HG03354 (cell line): ENCODE data around the gene DGCR2.
"Not testable (repeated sequence)": the region's sequence is repeated elsewhere in the genome, so short reads cannot be mapped to it uniquely, and the experiment has no call there.

Experiments used
- ATAC-seq: cut with Tn5 transposase; IDR thresholded peaks from one replicate; pipeline ENCODE4 v1.9.1; 2021; ENCODE audit warnings: mild to moderate bottlenecking; ENCODE audit not compliant: unreplicated experiment, poor library complexity, severe bottlenecking

The DGCR2 gene

DNA sequence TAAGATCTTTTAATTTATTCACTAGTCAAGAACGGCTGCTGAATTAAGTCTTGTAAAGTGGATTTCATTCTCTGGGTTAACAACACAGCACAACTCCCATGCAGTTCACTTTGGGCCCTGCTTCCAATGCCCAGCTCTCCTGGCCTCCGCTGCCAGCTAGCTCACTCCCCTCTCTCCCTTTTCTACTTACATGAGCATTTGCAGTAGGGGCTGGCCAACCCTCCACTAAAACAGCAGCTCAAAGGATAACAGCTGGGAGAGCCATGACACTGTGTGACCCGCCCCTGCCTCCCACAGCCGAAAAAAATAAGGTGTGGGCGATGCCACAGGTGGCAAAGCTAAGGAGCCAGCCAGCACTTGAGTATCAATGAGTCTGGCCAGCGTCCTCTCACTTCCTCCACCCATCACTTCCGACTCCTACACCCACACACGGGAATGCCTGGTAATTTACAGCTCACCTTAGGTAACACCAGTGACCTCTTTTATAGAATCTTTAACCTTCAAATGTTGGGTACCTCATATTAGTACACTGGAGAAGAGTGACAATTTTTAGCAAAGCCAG, 56.8 kb downstream of the DGCR2 start:
- no peak for ATAC-seq

DNA sequence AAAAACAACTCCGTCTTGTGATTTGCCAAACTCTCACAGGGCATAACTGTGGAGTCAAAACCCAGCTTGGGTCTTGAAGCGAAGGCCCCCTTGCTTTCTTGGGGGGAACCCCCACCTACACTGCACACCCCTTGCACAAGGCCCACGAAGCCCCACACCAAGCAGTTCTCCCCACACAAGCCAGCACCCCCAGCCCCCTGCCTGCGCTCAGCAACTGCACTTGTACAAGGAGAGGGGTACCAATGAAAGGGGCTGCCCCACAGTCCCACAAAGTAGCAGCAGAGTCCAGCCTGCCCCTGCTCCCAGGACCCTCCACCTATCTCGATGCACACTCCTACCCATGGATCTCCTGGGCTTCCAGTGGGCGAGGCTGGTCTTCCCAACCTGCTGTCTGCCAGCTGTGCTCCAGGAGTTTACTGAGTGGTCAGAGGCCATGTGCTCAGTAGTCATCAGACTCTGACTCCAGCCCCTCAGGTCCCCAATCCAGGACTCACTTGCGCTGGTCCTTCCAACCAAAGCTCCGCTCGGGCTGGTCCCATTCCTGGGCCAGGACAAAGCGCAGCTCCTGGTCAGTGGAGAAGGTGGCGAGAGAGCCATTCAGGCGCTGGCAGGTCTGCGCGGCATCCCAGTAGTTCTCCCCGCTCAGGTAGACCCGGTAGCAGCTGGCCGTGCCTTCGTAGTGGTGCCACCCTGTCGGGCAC, 57.7 kb downstream of the DGCR2 start:
- ATAC-seq: no peak

DNA sequence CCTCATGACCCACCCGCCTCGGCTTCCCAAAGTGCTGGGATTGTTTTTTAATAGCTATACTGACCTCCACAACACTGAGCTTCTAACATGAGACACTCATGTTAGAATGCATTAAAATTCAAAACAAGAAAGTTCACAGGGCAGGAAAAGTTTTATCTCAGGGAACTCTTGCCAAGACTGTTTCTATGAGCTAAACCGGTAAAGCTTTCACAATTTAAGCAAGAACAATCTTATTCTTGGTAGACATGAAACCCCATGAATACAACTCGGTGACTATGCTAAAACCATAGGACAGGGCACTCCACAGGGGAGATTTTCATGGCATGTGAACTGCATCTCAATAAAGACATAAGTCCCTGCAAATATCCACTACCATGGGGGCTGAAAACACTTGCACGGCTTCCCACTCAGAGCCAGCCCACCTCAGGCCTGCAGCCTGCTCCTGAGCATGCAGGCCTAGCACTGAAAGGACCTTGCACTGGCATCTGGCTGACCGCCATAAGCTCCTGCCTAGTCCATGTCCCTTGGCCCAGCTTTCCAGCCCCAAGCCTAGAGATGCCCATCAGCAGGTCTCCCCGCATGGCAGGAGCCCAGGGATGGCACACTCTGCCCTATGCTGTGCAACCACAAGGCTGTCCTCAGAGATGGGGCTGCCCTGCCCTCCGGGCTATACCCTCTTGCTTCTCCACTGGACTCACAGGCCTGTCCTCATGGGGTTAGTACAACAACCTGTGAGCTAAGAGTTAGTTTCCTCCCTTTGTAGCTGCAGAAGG, 58.4 kb downstream of the DGCR2 start:
- ATAC-seq: no peak

DNA sequence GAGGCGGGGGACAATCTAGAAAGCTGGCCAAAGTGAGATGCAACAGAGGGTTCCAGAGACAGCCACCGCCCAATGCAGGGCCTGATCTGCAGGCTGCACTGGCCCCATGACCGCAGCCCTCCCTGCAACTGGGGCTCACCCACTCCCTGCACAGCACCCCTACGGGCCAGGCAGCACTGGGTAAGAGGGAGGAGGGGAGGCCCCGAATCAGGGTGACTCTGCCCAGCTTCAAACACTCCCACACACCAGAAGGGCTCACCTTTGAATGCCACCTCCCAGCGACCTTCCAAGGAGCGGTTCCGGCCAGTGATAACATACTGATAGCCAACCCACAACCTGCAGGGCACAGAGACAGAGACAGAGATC, 59.3 kb downstream of the DGCR2 start:
- ATAC-seq: no peak

DNA sequence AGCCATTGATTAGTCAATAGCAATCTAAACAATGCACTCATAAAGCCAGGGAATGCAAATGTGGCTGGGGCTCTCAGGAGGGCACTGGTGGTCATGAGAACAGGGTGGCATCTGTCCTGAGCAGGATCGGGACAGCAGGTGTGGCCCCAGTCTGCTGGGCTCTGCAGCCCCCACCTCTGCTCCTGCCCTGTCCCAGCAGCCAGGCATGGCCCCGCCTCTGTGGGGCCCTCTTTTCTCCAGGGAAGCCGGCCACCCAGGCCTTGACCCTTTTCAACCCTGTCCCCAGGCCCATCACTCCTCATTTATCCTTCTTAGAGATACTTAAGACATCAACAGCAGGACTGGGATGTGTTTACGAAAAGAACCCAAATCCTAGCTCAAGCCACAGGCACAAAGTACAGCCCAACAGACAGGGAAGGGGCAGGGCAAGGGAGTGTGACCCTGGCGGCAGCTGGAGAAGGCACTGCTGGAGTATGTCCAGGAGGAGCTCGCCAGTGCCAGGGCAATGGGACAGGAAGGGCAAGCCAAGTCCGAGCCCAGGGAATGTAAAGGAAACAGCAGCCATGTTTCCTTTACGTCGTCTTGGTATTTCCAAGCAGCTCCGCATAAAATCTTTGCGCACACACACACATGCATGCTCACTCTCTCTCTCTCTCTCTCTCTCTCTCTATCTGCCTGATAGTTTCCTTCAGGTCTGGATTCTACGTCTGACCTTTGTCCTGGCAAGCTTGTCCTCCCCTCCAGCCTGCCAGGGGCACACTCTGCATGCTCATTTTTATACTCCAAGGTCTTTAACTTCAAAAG, 59.9 kb downstream of the DGCR2 start:
- ATAC-seq: no peak

DNA sequence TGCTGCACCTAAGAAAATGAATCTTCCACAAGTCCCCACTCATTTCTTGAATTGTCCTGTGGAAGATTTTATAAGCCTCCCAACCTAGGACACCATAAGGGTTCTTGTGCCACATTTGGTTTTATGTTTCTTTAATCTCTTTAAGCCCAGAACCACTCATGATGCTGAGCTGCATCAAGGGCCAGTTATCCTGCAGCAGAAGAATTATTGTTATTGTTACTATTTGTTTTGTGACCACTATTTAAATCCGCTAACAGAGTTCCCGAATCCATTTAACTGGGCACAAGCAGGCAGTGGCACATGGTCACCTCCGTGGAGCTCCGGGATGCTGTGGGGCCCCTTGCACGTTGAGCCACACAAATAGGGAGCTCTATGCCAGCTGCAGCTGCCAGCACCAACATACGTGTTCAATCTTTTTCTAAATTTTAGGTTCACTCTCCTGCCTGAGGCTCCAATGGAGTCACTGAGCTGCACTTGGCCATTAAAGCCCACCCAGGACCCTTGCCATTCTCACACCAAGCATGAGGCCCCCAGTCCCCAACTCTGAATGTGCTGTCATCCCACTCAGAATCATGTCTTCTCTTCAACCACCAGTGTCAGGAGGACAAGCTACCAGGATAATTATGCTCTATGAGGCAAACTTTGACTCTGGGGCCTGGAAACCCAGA, 60.6 kb downstream of the DGCR2 start:
- no peak for ATAC-seq

DNA sequence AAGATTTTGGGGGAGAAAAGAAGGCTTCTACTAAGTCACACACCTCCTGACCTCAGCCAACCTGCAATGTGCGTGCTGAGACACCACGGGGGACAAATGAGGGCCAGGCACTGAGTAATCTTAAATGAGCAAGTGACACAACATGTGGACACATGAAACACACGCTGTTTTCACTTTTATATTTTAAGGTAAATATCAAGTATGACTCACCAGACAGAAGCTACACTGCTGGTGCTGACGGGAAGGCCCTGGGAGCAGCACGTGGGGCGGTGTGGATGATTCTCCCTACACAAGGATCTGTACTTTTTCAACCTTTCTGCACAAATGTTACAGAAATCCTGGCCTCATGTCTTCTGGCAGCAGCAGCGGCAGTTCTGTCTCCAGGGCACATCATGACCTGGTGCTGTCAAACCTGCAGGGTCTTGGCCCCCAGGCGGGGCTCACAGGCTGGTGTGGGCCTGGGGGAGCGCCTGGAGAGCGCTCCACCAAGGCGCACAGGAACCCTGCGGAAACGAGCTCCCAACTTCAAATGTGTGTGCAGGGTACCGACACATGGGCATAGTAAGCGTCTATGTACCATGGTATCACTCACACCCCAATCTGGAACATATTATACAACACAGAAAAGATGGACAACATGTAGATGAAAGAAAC, 61.7 kb downstream of the DGCR2 start:
- no peak for ATAC-seq

DNA sequence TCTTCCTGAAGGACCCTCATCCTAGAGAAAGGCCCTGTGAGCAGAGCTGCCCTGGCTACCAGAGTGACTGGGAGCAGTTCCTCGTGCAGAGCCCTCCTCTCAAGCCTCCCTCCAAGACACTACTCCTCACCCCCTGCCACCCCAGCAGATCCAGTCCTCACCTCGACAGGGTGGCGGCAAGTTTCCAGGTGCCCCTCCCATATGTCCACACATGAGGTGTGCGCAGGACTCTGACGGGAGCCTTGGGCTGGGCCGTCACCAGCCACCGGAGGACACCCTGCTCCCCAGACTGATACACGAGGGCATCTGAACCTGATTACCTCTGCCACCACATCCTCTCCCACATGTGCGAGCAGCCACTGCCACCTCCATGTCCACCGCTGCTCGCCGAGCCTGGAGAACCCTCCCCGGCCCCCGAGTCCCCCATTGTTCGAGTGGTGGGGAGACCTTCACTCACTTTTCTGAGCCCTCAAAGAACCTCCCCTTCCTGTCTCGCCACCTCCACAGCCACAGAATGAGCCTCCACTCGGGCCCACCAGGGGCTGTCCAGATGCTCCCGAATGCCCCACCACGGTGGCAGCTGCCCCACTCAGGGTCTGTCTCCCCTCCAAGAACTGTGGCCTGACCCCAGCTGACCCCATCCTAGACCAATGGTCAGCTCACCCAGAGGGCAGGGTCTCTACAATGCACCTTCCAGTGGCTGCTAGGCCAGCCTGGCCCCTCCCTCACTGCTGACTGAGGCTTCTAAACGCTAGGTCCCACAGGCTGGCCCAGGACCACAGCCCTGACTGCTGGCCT, 62.5 kb downstream of the DGCR2 start:
- no peak for ATAC-seq

DNA sequence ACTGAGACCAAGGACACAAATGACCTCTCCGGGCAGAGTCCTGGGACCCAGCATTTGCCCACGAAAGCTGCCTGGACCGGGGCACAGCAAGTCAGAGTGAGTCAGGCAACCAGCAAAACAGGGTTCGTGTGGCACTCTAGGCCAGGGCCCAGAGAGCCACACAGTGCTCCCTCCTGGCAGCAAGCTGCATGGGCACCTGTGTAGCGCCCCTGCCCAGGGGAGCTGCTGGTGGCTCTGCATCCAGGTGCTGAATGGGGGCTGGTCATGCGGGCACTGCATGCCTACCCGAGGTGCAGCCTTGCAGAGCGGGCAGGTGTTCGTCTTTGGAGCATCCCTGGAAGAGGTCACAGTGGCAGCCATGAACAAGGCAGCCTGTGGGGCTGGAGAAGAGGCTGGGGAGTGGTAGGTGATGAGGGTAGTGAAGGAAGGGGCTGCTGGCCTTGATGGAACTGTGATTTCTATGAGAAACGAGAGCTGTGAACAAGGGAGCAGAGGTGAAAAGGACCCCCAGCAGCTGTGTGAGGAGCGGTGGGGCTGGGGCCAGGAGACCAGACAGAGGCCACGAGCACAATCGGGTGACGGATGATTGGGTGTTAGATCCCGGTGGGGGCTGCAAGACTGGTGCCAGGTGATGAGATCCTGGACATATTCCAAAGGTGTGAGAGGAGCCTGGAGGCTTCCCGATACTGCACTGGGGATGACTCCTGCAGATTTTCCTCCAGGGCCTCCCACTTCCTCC, 63.3 kb downstream of the DGCR2 start:
- ATAC-seq: no peak

DNA sequence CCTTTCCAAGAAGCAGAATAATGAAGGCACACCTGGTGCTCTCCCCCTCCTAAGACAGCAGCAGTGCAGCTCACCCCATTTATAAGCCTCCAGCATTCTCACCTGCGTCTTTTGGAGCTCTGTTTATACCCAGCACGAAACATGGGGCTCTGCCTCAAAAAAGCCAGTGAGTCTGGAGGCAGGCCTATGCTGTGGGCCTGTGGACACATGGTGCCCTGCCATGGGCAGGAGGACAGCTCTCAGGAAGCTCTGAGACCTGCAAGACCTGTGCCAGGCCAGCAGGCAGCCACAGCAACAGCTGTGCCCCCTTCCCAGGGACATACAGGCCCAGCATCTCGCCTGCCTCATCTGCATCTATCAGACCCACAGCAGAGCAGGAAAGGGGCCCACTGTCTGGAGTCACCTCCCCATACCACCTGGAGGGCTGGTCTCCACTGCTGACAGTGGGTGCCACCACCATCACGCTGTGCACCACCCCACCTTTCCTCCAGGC, 64.2 kb downstream of the DGCR2 start:
- ATAC-seq: no peak

DNA sequence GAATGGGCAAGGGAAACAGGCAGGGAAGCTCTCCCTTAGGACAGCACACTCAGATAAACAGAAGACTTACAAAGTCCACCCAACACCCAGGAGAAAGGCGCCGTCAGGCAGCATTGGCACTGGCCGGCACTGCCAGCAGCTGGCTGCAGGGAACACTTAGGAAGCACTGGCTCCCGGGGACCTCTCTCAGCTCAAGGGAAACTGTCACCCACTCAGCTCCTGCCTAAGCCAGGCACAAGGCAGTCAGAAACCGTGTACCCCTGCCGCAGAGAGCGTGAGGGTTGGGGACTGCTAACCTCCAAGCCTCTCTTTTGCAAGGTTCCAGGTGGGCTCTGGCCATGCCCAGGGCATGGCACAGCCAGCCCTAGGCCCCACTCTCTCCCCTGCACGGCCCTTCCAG, 64.7 kb downstream of the DGCR2 start:
- ATAC-seq: no peak

DNA sequence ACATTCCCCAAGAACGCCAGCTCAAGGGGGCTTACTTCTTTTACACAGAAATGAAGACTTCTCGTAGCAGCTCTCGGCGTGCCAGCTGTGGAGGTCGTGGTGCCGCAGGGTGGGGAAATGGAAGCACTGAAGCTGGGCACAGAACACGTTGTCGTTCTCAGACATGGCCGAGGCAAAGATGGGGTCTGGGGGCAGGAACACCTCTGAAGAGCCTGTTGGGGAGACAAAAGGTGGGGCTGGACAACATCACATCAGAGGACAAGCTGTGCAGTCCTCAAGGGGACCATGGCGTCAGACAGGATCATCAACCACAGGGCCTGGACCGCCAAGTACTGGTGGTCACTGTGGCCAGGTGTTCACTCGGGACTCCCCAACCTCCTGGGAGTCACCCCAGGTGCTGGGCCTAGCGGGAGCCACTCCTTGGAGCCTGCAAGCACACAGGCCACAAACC, 65.2 kb downstream of the DGCR2 start:
- ATAC-seq: no peak

DNA sequence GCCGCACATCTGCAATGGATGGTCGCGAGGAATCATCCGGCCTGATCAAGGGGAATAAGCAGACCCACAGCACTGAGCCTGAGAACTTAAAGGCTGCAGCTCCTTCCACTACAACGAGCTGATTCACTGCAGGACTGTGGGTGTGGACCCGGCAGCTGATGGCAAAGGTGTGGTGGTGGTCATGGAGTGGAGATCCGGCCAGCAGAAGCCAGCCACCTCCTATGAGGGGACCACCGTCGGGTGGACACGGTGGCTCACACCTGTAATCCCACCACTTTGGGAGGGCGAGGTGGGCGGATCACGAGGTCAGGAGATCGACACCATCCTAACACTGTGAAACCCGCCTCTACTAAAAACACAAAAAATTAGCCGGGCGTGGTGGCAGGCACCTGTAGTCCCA, 66.4 kb downstream of the DGCR2 start:
- ATAC-seq: no peak

DNA sequence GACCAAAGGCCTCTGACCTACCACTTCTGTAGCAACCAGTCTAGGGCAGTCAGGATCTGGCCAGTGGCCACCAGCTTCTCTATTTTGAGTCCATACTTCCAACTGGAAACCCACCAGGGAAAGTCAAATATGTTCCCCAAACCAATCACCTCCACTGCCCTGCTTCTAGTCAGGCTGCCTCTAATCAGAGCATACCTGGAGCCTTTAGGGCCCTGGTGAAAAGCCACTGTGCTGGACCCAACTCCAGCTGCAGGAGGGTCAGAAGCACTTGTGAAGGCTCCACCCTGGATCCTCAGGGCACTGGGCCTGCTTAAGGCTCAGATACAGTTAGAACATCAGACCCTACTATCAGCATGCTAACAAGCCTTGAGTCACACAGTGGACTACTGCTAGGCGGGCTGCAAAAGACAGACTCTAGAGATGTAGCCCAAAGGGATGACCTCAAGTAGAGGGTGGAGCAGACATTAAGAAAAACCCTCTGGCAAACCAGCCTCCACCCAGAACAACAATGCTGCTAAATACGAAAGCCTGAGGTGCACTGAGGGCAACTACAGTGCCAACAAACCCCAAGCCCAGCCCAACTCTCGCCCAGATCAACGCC, 69.2 kb downstream of the DGCR2 start:
- no peak for ATAC-seq

DNA sequence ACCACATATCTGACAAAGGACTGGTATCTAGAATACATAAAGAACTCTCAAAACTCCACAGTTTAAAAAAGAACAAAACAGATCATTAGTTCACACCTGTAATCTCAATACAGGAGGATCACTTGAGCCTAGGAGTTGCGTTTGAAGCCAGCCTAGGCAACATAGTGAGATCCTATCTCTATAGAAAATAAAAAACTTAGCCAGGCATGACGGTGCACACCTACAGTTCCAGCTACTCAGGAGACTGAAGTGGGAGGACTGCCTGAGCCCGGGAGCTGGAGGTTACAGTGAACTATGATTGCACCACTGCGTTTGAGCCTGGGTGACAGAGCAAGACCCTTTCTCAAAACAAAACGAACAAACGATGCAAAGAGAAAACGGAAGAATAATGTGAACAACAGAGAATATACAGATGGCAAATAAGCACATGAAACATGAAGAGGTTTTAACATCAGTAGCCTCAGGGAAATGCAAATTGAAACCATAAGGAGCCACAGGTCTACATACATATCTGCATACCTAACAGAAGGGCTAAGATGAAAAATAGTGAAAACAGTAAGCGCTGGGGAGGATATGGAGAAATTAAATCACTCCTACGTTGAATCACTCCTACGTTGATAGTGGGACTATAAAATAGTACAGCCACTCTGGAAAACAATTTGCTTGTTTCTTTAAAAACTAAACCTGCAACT, 70.7 kb downstream of the DGCR2 start:
- ATAC-seq: no peak

DNA sequence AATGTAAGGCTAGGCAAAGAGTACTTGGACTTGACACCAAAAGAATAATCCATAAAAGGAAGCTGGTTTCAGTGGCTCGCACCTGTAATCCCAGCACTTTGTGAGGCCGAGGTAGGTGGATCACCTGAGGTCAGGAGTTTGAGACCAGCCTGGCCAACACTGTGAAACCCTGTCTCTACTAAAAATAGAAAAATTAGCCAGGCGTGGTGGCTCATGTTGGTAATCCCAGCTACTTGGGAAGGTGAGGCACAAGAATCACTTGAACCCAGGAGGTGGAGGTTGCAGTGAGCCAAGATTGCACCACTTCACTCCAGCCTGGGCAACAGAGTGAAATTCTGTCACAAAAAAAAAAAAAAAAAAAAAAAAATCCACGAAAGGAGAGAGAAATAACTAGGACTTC, 71.4 kb downstream of the DGCR2 start:
- not testable (repeated sequence) for ATAC-seq

DNA sequence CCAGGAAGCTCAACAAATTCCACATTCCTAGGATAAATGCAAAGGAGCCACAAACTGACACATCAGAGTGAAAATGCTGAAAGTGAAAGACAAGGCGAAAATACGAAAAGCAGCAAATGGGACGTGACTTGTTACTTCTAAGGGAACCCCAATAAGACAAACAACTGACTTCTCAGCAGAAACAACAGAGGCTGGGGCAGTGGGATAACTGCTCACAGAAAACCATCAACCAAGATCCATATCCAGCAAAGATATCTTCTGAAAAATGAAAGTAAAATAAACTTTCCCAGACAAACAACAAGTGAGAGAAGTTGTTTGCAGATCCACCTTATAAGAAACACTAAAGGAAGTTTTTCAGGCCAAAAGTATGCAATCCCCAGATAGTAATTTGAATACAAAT, 72.1 kb downstream of the DGCR2 start:
- no peak for ATAC-seq
